T-helper 1 cell treated with Interleukin-12 subunit alpha and Interleukin-12 subunit beta and Interleukin-4 antibody, amounts not matched to agents 30 ng/mL and 1 ng/mL, for 36 hours (primary cell): ENCODE data around the gene UBE3A. TPM values are rescaled to one million over a fixed set of nuclear protein-coding genes. Genes with fewer than 3 reads are reported as not detected.
"Not testable (repeated sequence)": the region's sequence is repeated elsewhere in the genome, so short reads cannot be mapped to it uniquely, and the experiment has no call there.

Source experiments
- intact Hi-C: fragments of 100-400 bp; cut with micrococcal nuclease; formaldehyde crosslinking; loops from one replicate; pipeline ENCODE4 v1.15.1; 2024
- total RNA-seq: library from RNA; stranded (reverse); gene quantifications from 2 replicates; pipeline ENCODE4 v1.2.3, GENCODE V29; 2022

Gene UBE3A
- total RNA-seq = 81.1 and 91.8 TPM in 2 replicates

DNA sequence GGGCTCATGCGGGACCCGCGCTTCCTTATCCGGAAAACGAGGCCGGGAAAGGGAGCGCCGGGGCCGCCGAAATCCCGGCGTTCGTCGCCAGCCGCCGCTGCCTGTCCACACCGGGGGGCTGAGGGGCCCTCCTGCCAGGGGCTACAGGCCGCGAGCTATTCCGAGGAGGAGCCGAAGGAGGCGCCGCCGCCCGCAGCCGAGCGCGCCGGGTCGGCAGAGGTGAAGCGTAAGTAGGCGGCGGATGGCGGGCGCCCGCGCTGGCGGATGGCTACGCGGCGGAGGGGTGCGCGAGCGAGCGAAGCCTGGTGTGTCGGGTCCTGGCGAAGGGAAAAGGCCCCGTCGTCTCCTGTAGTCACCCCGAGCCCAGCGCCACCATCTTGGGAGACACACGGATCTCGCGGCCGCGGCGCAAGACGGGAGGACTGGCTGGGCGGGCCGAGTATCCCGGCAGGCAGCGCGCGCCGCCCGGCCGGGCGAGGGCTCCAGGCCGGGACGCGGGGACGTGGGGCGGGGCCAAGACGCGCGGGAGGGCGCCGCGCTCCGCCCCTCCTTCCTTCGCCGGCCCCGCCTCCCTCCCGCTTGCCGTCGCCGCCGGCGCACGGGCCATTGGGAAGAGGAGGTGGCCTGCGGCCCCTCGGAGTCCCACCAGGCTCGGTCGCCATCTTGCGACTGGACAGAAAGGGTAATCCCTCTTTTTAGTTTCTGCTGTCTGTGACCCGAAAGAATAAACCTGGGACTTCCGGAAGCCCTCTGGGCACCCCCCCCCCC lies at the start of gene UBE3A:
Gene UBE3A (minus strand): TSS at position 424 of the 768 bp plus-strand sequence. CDS start 29,917 bp downstream, outside the sequence.
- intact Hi-C loops = loop anchor here (1.0 to 5.0 kb wide), 6 partner anchors 32 to 671 kb away; partner anchors contain the start of gene ATP10A

DNA sequence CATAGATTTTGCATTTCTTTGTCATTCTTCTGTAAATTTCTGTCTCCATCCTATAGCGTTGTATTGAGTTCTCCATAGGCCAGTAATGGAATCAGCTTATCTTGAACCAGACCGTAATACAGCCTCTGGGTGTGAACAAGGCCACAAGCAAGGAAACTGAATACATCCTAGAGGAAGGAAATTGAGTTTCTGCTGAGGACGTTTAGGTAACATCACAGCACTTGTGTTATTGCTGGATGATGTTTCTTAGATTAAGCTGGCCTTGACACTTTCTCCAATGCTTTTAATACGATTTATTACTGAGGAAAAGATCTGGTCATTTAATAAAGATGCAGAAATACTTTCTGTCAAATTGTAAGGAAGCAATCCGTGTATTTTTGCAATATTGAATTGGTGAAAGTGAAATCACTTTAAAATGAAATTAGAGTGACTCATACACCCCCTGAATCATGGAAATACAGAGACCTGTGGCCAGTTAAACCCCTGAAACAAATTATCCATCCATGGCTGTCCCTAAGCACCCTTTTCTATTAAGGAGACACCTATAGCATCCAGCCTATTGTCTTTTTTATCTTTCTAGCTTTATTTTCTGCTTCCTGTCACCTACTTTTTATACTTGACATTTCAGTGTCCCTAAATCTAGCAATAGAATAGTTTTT lies 48.5 kb upstream of the UBE3A start:
- intact Hi-C loops = no loop called here

GRCh38 chr15:25486051-25486450 lies 47.2 kb upstream of the UBE3A start:
- intact Hi-C loops = no loop called here

DNA sequence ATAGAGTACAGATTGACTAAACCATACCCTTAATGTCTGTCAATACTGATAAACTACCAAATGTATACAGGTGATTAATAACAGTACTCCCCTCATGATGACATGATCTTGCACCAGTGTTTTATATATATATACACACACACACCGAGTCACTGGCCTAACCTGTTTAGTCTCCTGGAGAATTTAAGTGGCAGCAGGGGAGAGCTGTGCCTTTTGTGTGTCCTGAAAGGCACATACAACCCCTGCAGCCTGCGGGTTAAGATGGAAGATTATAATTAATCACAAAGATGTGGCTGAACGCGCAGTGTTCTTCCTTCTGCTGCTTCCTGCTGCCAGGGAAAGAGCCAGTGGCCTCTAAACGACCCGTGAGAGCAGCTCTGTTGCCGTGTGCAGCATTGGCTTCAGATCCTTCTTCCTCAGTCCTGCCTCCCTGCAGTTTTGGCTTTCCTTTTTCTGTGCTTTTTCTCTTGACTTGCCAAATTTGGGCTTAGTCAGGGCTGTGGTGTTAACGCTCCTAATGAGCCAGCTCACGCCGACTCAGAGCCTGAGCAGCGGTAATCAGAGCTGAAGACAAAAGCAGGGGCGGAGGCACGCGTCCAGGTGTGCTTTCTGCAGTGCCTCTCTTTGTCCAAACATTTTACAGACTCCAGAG lies 42.5 kb upstream of the UBE3A start:
- intact Hi-C loops = no loop called here

GRCh38 chr15:25478313-25478712 lies 39.5 kb upstream of the UBE3A start:
- intact Hi-C loops = no loop called here

DNA sequence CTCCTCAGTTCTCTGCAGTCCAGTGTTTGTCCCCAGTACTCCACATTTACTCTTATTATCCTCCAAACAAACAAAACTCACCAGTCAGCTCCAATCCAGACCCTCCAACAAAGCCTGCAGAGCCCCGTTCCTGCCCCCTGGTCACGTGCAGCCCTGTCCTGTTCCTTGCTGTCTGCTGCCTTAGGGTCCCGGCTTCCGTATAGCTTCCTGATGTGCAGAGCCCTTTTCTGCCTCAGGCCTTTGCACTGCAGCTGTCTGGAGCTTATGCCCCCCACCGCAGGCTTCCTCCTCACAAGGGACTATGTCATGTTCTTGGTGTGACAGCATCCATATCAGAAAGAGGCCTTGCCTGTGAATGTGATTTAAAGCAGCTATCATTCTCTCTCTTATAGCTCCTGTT lies 39.0 kb upstream of the UBE3A start:
- intact Hi-C loops = no loop called here

- intact Hi-C loops = no loop called here
Observed at GRCh38 chr15:25474251-25474650, 35.4 kb upstream of the UBE3A start.

DNA sequence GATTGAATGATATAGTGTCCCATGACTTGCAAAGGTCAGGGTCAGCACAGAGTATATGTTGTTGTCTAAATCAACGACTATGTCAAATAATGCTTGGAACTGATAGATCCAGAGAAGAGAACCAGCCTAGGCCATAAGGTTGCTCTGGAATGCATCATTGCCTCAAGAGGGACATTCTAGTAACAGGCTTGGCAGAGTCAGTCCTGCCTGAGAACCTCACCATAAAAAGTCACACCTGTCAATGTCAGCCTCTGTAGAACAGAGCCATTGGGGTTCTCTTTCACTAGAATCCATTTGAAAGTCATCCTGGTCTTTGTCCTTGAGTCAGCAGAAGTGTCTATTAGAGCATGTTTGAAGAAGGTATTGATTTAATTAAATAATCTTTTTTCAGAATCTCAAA lies 31.4 kb upstream of the UBE3A start:
- intact Hi-C loops = no loop called here

- intact Hi-C loops = no loop called here
Observed at GRCh38 chr15:25469377-25469776, 30.6 kb upstream of the UBE3A start.

DNA sequence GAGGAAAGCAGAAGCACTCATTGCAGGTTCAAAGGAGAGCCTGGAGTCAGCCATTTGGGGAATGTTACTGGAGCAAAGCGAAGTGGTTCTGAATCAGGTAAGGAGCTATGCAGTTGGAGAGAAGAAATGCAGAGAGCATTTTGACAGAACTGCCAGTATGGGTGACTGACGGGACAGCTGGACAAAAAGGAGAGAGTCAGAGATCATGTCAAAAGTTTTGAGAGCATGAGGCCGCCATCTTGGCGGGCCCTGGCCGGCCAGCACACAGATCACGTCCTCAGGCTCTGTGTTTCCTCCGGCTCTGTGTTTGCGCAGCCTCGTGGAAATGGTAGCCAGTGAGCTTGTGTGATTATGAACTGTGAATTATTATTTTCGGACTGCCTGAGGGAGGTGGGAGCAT lies 29.8 kb upstream of the UBE3A start:
- intact Hi-C loops = no loop called here

- intact Hi-C loops = no loop called here
Observed at GRCh38 chr15:25465835-25466234, 27.0 kb upstream of the UBE3A start.

- intact Hi-C loops = no loop called here
Observed at GRCh38 chr15:25464784-25465183, 26.0 kb upstream of the UBE3A start.

DNA sequence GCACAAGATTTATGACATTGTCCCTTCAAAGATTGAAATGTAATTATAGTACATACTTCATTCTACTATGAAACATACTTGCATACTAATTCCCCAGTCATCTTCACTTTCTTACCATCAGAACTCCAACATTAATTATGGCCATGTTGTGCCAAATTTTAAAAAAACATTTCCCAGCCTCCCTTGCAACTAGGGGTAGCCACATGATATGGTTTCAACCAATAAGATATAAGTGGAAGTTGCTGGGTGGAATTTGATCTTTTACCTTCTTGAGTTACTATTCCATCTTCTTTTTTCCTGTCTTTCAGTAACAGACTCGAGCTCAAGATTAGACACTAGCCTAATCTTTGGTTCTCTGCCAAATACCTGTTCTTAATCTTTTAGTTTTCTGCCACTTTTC lies 25.6 kb upstream of the UBE3A start:
- intact Hi-C loops = no loop called here

DNA sequence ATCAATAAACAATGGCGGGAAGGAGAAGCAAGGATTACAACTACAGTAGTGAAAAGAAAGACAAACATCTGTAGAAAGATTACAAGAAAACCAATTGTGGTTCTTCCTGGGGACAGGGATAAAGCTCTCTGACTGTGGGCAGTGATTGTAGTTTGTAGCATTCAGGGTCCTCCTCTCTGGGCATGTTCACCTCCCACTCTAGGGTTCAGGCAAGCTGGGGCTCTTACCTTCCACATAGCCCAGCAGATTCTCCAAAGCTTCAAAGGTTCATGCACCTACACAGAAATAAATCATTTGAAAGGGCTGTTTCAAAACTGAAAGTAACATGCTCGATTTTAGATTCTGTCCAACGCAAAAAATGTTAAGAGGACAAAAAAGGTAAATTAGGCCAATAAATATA lies 17.4 kb upstream of the UBE3A start:
- intact Hi-C loops = no loop called here

DNA sequence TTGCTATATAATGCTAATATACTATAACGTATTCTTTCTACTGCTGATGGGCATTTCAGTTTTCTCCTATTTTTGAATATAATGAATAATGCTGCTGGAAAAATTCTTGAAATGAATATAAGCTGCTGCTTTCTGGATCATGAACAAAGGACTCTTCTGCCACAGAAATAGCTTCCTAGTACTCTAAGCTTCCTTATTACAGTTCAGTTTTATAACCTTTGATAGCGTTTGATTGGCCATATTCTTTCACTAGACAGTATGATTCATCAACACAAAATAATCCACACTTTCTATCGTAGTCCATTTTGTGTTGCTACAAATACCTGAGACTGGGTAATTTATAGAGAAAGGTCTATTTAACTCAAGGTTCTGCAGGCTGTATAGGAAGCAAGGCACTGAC lies 16.4 kb upstream of the UBE3A start:
- intact Hi-C loops = no loop called here

DNA sequence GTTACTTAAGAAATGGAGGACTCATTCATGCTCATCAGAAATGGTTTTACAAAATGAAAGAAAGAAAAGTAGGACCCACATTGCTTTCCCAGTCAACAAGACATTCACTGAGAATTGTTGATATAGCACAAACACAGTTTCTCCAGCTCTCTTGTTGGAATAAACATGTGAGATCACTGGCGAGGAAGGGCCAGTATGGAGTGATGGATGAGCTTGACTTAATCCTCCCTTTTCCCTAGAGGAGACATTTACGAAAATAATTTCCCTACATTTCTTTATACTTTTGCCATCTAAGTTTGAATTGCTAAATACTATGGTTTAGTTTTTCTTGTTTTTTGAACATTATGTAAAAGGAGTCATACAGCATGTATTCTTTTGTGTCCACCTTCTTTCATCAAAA lies 15.9 kb upstream of the UBE3A start:
- intact Hi-C loops = no loop called here

DNA sequence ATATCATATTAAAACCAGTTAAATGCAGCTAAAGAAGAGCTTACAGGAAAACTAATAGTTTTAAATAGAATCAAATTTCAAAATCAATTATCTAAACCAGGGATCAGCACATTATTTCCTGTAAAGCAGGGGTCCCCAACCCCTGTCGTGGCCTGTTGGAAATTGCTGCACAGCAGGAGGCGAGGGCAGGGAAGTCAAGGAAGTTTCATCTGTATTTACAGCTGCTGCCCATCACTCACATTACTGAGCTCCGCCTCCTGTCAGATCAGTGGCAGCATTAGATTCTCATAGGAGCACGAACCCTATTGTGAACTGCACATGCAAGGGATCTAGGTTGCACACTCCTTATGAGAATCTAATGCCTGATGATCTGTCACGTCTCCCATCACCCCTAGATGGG lies 14.4 kb upstream of the UBE3A start:
- intact Hi-C loops = not testable (repeated sequence)

- intact Hi-C loops = no loop called here
Observed at GRCh38 chr15:25451501-25451900, 12.7 kb upstream of the UBE3A start.

- intact Hi-C loops = no loop called here
Observed at GRCh38 chr15:25450163-25450562, 11.3 kb upstream of the UBE3A start.

DNA sequence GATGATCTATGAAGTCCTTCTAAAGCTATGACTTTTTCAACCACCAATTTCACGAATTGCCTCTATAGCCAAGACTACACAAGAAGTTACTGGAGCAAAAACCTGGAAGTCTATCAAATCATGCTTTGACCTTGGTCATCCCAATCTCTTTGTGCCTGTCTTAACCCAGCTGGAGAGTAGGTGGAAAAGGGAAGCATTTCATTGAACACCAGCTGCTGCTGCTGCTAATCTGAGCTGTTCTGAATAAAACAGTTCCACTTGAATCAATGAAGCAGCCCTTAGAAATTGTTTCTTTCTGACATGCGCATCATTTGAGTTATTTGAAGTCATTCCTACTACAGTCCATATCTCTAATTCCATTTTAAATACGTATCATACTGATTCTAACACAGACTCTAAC lies 7.3 kb upstream of the UBE3A start:
- intact Hi-C loops = no loop called here

DNA sequence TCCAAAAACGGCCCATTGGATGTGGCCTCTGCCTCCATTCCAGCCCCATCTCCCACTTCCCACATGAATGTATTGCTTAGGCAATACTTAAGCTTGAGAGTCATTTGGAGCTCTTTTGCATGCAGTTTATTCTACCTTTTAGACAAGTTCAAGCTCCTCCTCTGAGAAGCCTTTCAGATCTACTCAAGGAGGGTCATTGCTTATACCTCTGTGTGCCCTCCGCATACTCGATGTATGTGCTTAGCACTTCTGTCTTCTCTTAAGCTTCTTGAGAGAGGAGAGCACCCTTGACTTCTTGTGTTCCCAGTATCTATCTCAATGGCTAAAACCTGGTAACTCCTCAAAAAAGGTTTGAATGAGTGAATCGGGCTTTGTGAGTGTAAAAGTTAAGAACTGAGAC lies 6.6 kb upstream of the UBE3A start:
- intact Hi-C loops = no loop called here

DNA sequence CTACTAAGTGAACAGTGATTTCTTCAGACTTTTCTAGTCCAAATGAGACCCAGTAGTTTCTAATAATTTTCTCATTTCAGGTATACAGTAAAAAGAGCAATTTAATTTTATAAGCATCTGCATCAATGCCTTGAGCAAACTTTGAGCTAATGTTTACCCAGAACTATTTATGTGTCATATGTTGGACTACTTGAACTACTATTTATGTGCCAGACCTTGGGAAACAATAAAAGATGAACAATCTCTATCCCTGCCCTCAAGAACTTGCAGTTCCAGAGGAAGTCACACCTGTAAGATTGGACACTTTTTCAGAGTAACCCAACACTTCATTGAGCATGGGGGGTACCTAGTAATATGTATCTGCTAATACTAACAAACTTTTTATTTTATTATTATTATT lies 2.3 kb upstream of the UBE3A start:
- intact Hi-C loops = no loop called here
